Measurements from ENCODE around the gene ALPP. TPM values are rescaled to one million over a fixed set of nuclear protein-coding genes. Genes with fewer than 3 reads are reported as not detected.
"Not testable (repeated sequence)": the region's sequence is repeated elsewhere in the genome, so short reads cannot be mapped to it uniquely, and the experiment has no call there.

ALPP gene
- 0.15 and 0.20 TPM in 2 replicates for total RNA-seq (2021)
- long read RNA-seq, partial matches to known transcripts: 1 of 1 reads
- long read RNA-seq, other reads (novel, unspliced or antisense): 0 of 1 reads

- not testable (repeated sequence) for H4K8ac ChIP-seq (replicated peaks; ENCODE audit: insufficient read length, low read depth, low read length); H4K91ac ChIP-seq (ENCODE audit: insufficient read length, low read depth, low read length); H3K23me2 ChIP-seq (ENCODE audit: insufficient read length, low read depth, low read length, poor library complexity, severe bottlenecking); H3K56ac ChIP-seq (ENCODE audit: insufficient read length, low read depth, low read length); H2BK5ac ChIP-seq (ENCODE audit: insufficient read length, low read length); H3K18ac ChIP-seq (ENCODE audit: insufficient read length, low read depth, low read length); H2AK5ac ChIP-seq (ENCODE audit: insufficient read length, low read length); H3T11ph ChIP-seq (ENCODE audit: low read length); H3K79me2 ChIP-seq (ENCODE audit: insufficient read depth, low read length); H2BK120ac ChIP-seq (ENCODE audit: low read depth, low read length, poor library complexity, severe bottlenecking); H2BK20ac ChIP-seq (ENCODE audit: low read depth, low read length, poor library complexity, severe bottlenecking); H3K9ac ChIP-seq (ENCODE audit: extremely low read depth, insufficient read length, low read length); H3K9me3 ChIP-seq (ENCODE audit: control insufficient read depth, low read depth, low read length); H3K79me1 ChIP-seq (ENCODE audit: insufficient read depth, low read depth, low read length, poor library complexity, severe bottlenecking); H3K27ac Mint-ChIP-seq; H3K4me1 ChIP-seq (ENCODE audit: insufficient read depth, low read length); H2AFZ ChIP-seq (ENCODE audit: low read length); H3K23ac ChIP-seq (ENCODE audit: insufficient read length, low read depth, low read length); H4K20me1 ChIP-seq (ENCODE audit: control insufficient read depth, insufficient read depth, insufficient read length); H3K36me3 Mint-ChIP-seq (ENCODE audit: insufficient read depth in 1 of 3, low read depth in 3 of 3); DNase-seq; H3K4me3 Mint-ChIP-seq; H3K27ac ChIP-seq (ENCODE audit: insufficient read length, low read depth, low read length); H4K5ac ChIP-seq (ENCODE audit: insufficient read length, low read depth, low read length); H3K9me3 Mint-ChIP-seq; H3K4me2 ChIP-seq (ENCODE audit: insufficient read depth, insufficient read length, low read length); H2BK15ac ChIP-seq (ENCODE audit: low read depth, low read length); H3K4ac ChIP-seq (ENCODE audit: low read depth, low read length); H3K27me3 ChIP-seq (ENCODE audit: insufficient read depth, low read length)
- peak within 1 kb of the TSS; percentile 33 for H2BK12ac ChIP-seq (ENCODE audit: insufficient read length, low read depth, low read length)
- no CpG with 5 or more reads among the region's 12 CpGs for WGBS (ENCODE audit: extremely low coverage, insufficient read length, low lambda C conversion rate)
- 0 out of 2 replicates have a peak within 1 kb of the TSS, but pooled peaks have one; percentile 48 for H3K14ac ChIP-seq (ENCODE audit: insufficient read depth, low read length)
- peaks cover 23% of the 10 kb centered on the region for H3K27me3 Mint-ChIP-seq (ENCODE audit: low read depth)
- peaks cover 25 to 38% of the 10 kb centered on the region in 2 experiments for H3K4me1 Mint-ChIP-seq
Observed at GRCh38 chr2:232378735-232379151, at the start of gene ALPP. Gene ALPP, plus strand, starts transcription at chr2:232378751. Its CDS starts 52 bp downstream, at chr2:232378803.

Data from H9 (cell line).